ENCODE results near the gene FLT4.

DNA sequence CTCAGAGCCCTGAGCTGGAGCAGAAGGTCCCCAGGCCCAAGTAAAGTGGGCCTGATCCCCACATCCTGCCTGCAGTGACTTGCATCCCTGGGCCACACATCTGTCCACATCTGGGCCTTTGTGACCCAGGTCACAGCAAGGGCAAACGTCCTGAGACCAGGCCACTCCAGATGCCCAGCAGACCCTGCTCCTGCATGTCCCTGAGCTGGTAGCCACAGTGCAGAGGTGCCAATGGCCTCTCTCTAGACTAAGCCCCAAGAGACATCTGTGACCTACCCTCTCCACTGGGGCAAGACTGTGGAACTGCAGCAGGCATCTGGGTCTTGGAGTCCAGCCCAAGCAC is 2.5 kb downstream of the FLT4 start:
- no peak for TF ChIP-seq CTCF (IDR thresholded peaks at IDR 0.05)
- TF ChIP-seq, protein P1, sequence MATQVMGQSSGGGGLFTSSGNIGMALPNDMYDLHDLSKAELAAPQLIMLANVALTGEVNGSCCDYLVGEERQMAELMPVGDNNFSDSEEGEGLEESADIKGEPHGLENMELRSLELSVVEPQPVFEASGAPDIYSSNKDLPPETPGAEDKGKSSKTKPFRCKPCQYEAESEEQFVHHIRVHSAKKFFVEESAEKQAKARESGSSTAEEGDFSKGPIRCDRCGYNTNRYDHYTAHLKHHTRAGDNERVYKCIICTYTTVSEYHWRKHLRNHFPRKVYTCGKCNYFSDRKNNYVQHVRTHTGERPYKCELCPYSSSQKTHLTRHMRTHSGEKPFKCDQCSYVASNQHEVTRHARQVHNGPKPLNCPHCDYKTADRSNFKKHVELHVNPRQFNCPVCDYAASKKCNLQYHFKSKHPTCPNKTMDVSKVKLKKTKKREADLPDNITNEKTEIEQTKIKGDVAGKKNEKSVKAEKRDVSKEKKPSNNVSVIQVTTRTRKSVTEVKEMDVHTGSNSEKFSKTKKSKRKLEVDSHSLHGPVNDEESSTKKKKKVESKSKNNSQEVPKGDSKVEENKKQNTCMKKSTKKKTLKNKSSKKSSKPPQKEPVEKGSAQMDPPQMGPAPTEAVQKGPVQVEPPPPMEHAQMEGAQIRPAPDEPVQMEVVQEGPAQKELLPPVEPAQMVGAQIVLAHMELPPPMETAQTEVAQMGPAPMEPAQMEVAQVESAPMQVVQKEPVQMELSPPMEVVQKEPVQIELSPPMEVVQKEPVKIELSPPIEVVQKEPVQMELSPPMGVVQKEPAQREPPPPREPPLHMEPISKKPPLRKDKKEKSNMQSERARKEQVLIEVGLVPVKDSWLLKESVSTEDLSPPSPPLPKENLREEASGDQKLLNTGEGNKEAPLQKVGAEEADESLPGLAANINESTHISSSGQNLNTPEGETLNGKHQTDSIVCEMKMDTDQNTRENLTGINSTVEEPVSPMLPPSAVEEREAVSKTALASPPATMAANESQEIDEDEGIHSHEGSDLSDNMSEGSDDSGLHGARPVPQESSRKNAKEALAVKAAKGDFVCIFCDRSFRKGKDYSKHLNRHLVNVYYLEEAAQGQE (IDR thresholded peaks at IDR 0.05; ENCODE audit: insufficient read depth in 1 of 2, low read depth in 2 of 2, low read length in 1 of 2): no peak
- no peak for TF ChIP-seq POLR2AphosphoS5 (IDR thresholded peaks at IDR 0.05; ENCODE audit: low read depth, low read length)
- TF ChIP-seq SIN3A (IDR thresholded peaks at IDR 0.05; ENCODE audit: borderline replicate concordance, insufficient read depth, low read depth, low read length): no peak
- TF ChIP-seq TCF7L2 (IDR thresholded peaks at IDR 0.05; ENCODE audit: low read depth, low read length): no peak
